HG03565 (cell line): ENCODE data around the gene JCAD.
"Not testable (repeated sequence)": the region's sequence is repeated elsewhere in the genome, so short reads cannot be mapped to it uniquely, and the experiment has no call there.

Source experiments
- ATAC-seq: cut with Tn5 transposase; IDR thresholded peaks from one replicate; pipeline ENCODE4 v1.9.1; 2021; ENCODE audit warnings: mild to moderate bottlenecking, moderate library complexity; ENCODE audit not compliant: unreplicated experiment

Gene JCAD

GRCh38 chr10:30027057-30028005, 32.1 kb downstream of the JCAD start:
- ATAC-seq: peak; percentile 94

GRCh38 chr10:30026578-30026977, 32.8 kb downstream of the JCAD start:
- ATAC-seq: no peak

- ATAC-seq: no peak
Observed at GRCh38 chr10:30026080-30026479, 33.3 kb downstream of the JCAD start.

- not testable (repeated sequence) for ATAC-seq
Observed at GRCh38 chr10:30025428-30025827, 34.0 kb downstream of the JCAD start.

- no peak for ATAC-seq
Observed at GRCh38 chr10:30022590-30022989, 36.8 kb downstream of the JCAD start.

GRCh38 chr10:30019468-30019867, 39.9 kb downstream of the JCAD start:
- no peak for ATAC-seq

- ATAC-seq: no peak
Observed at GRCh38 chr10:30018496-30018895, 40.9 kb downstream of the JCAD start.

GRCh38 chr10:30017966-30018365, 41.4 kb downstream of the JCAD start:
- no peak for ATAC-seq

GRCh38 chr10:30017556-30017955, 41.8 kb downstream of the JCAD start:
- ATAC-seq: no peak

GRCh38 chr10:30014511-30014910, 44.9 kb downstream of the JCAD start:
- no peak for ATAC-seq

- no peak for ATAC-seq
Observed at GRCh38 chr10:30013757-30014156, 45.6 kb downstream of the JCAD start.

GRCh38 chr10:30011956-30012647, 47.3 kb downstream of the JCAD start:
- no peak for ATAC-seq

- no peak for ATAC-seq
Observed at GRCh38 chr10:30011396-30011795, 48.0 kb downstream of the JCAD start.

- ATAC-seq: no peak
Observed at GRCh38 chr10:30007406-30007805, 52.0 kb downstream of the JCAD start.

- no peak for ATAC-seq
Observed at GRCh38 chr10:30006410-30006809, 53.0 kb downstream of the JCAD start.

GRCh38 chr10:30005116-30005515, 54.3 kb downstream of the JCAD start:
- ATAC-seq: not testable (repeated sequence)

- ATAC-seq: no peak
Observed at GRCh38 chr10:30002426-30003266, 56.7 kb downstream of the JCAD start.

GRCh38 chr10:30000802-30001571, 58.4 kb downstream of the JCAD start:
- ATAC-seq: no peak

- ATAC-seq: peak; percentile 89
Observed at GRCh38 chr10:29998142-29998808, 61.1 kb downstream of the JCAD start.

GRCh38 chr10:29994811-29995210, 64.6 kb downstream of the JCAD start:
- no peak for ATAC-seq
